HEK293 (cell line): ENCODE data around the gene POU5F1.

Experiments
- CTCF ChIA-PET: fragments of 350-600 bp; formaldehyde crosslinking; extraction: SDS; loops from one replicate; lab custom pipeline; 2021; ENCODE audit warnings: antibody characterized with exemption; lab: Yijun Ruan, JAX
- POLR2A ChIA-PET: fragments of 300-600 bp; formaldehyde crosslinking; extraction: SDS; loops from one replicate; lab custom pipeline; 2020; ENCODE audit warnings: antibody characterized with exemption, inconsistent platforms; lab: Yijun Ruan, JAX
- H3K27ac ChIP-seq: fragments of 200-500 bp; sonication (Bioruptor generic); 2 replicates; pipeline ENCODE4 v1.5.1; 2014; ENCODE audit warnings: low read depth, low read length, control low read depth, inconsistent platforms; ENCODE audit errors: extremely low read depth
- H3K36me3 ChIP-seq, 2 experiments: fragments of 200-500 bp in 1 of 2; sonication (Bioruptor generic) in 1 of 2; 1 replicate in 1 of 2; 2 replicates in 1 of 2; pipeline ENCODE4 v1.5.1; 2014 to 2017; ENCODE audit warnings: inconsistent platforms in 2 of 2, low read length in 2 of 2; ENCODE audit not compliant: control insufficient read depth in 2 of 2, insufficient read depth in 1 of 2
- H3K4me1 ChIP-seq: fragments of 200-500 bp; sonication (Bioruptor generic); 2 replicates; pipeline ENCODE4 v1.5.1; 2014; ENCODE audit warnings: mild to moderate bottlenecking, low read length, inconsistent platforms; ENCODE audit not compliant: control insufficient read depth, insufficient read depth
- H3K4me3 ChIP-seq: 2 replicates; pipeline ENCODE4 v1.5.1; 2011; ENCODE audit warnings: low read depth, mild to moderate bottlenecking, control low read depth, low read length, moderate library complexity
- H3K9me3 ChIP-seq: fragments of 200-500 bp; sonication (Bioruptor generic); 2 replicates; pipeline ENCODE4 v1.5.1; 2014; ENCODE audit warnings: low read depth, low read length, inconsistent platforms; ENCODE audit not compliant: control insufficient read depth, insufficient read depth
- HOXD13 ChIP-seq: sonication (generic); formaldehyde crosslinking; IDR thresholded peaks from 2 replicates; pipeline ENCODE4 v1.8.0; 2022; ENCODE audit warnings: missing genetic modification reagents, borderline replicate concordance
- MYNN ChIP-seq: fragments of 450-650 bp; formaldehyde crosslinking; IDR thresholded peaks from 2 replicates; pipeline ENCODE4 v1.5.1; 2016; ENCODE audit warnings: missing biosample characterization, missing genetic modification characterization, borderline replicate concordance
- TRIM28 ChIP-seq: IDR thresholded peaks from 2 replicates; pipeline ENCODE4 v1.6.1; 2011; ENCODE audit warnings: low read length, control low read depth, borderline replicate concordance
- ZBTB48 ChIP-seq: fragments of 450-650 bp; formaldehyde crosslinking; IDR thresholded peaks from 2 replicates; pipeline ENCODE4 v1.5.1; 2016; ENCODE audit warnings: missing biosample characterization, missing genetic modification characterization
- ZEB2 ChIP-seq: fragments of 450-650 bp; formaldehyde crosslinking; IDR thresholded peaks from 2 replicates; pipeline ENCODE4 v1.5.1; 2016; ENCODE audit warnings: missing biosample characterization, missing genetic modification characterization
- ZIC2 ChIP-seq: fragments of 450-650 bp; formaldehyde crosslinking; IDR thresholded peaks from 2 replicates; pipeline ENCODE4 v1.5.1; 2016; ENCODE audit warnings: missing biosample characterization, missing genetic modification characterization
- ZNF19 ChIP-seq: fragments of 450-650 bp; formaldehyde crosslinking; IDR thresholded peaks from 2 replicates; pipeline ENCODE4; 2016; ENCODE audit warnings: missing biosample characterization, missing genetic modification characterization, low read depth
- ZNF248 ChIP-seq: fragments of 450-650 bp; formaldehyde crosslinking; IDR thresholded peaks from 2 replicates; pipeline ENCODE4 v1.5.1; 2017; ENCODE audit warnings: missing biosample characterization, missing genetic modification characterization
- ZNF366 ChIP-seq: fragments of 450-650 bp; formaldehyde crosslinking; conservative IDR thresholded peaks from 2 replicates; pipeline ENCODE4 v1.5.1; 2016; ENCODE audit warnings: missing biosample characterization, missing genetic modification characterization
- ZNF398 ChIP-seq: fragments of 450-650 bp; formaldehyde crosslinking; IDR thresholded peaks from 2 replicates; pipeline ENCODE4 v1.5.1; 2017; ENCODE audit warnings: missing biosample characterization, missing genetic modification characterization
- ZNF701 ChIP-seq: fragments of 450-650 bp; formaldehyde crosslinking; IDR thresholded peaks from 2 replicates; pipeline ENCODE4 v1.5.1; 2016; ENCODE audit warnings: missing biosample characterization, missing genetic modification characterization
- ZNF837 ChIP-seq: fragments of 450-650 bp; formaldehyde crosslinking; IDR thresholded peaks from 2 replicates; pipeline ENCODE4 v1.5.1; 2016; ENCODE audit warnings: missing biosample characterization, missing genetic modification characterization
- ZSCAN4 ChIP-seq: fragments of 450-650 bp; formaldehyde crosslinking; IDR thresholded peaks from 2 replicates; pipeline ENCODE4 v1.5.1; 2017; ENCODE audit warnings: missing biosample characterization, missing genetic modification characterization
- TF ChIP-seq, protein P1 (sequence below): fragments of 450-650 bp; formaldehyde crosslinking; IDR thresholded peaks from 2 replicates; pipeline ENCODE4 v1.5.1; 2016; ENCODE audit warnings: missing biosample characterization, missing genetic modification characterization
- TF ChIP-seq, protein P2 (sequence below): fragments of 450-650 bp; formaldehyde crosslinking; IDR thresholded peaks from 2 replicates; pipeline ENCODE4; 2016; ENCODE audit warnings: missing biosample characterization, missing genetic modification characterization
- TF ChIP-seq, protein P3 (sequence below): fragments of 450-650 bp; IDR thresholded peaks from 2 replicates; pipeline ENCODE4 v1.5.1; 2018; ENCODE audit warnings: missing biosample characterization, missing genetic modification characterization
- TF ChIP-seq, protein P4 (sequence below): fragments of 450-650 bp; formaldehyde crosslinking; IDR thresholded peaks from 2 replicates; pipeline ENCODE4 v1.5.1; 2016; ENCODE audit warnings: missing biosample characterization, missing genetic modification characterization
- TF ChIP-seq, protein P5 (sequence below): fragments of 450-650 bp; formaldehyde crosslinking; IDR thresholded peaks from 2 replicates; pipeline ENCODE4 v1.5.1; 2017; ENCODE audit warnings: missing biosample characterization, mild to moderate bottlenecking, missing genetic modification characterization, moderate library complexity

POU5F1 gene

DNA sequence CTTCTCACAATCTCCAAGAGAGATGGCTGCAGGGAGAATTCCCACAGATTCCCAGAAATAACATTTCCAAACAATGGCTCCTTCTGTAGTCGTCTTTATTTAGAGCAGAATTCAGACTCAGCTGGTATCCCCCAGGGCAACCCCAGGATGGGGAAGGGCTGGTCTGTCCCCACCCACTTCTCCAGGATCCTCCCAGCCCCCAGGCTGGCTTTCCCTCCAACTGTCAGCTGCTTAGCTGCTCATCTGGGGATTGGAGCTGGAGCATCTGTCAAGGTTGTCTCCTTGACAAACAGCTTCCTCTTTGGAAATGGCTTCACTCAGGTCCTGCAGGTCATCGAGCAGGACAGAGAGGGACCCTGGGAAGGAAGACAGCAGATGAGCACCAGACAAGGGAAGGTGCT, 28.1 kb downstream of the POU5F1 start:
- POLR2A ChIA-PET = interaction anchor here (0.9 kb wide), 1 partner anchor 12 kb away, joined by 6 read pairs; no protein-coding TSS in a partner anchor
- CTCF ChIA-PET = interaction anchor here (0.9 to 7.7 kb wide), 3 partner anchors 15 to 54 kb away, joined by 3 to 49 read pairs (median 7); partner anchors contain the start of gene TCF19
- Histone ChIP-seq H3K27ac (no peak overlapping the region), H3K4me1 (no peaks in the 10 kb centered on the region)
- TF ChIP-seq, protein P1, sequence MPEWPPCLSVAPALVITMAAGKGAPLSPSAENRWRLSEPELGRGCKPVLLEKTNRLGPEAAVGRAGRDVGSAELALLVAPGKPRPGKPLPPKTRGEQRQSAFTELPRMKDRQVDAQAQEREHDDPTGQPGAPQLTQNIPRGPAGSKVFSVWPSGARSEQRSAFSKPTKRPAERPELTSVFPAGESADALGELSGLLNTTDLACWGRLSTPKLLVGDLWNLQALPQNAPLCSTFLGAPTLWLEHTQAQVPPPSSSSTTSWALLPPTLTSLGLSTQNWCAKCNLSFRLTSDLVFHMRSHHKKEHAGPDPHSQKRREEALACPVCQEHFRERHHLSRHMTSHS (tag by site-specific recombination) = no peak
- TF ChIP-seq, protein P2, sequence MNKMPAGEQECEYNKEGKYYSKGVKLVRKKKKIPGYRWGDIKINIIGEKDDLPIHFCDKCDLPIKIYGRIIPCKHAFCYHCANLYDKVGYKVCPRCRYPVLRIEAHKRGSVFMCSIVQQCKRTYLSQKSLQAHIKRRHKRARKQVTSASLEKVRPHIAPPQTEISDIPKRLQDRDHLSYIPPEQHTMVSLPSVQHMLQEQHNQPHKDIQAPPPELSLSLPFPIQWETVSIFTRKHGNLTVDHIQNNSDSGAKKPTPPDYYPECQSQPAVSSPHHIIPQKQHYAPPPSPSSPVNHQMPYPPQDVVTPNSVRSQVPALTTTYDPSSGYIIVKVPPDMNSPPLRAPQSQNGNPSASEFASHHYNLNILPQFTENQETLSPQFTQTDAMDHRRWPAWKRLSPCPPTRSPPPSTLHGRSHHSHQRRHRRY = no peak
- TF ChIP-seq ZNF248 (tag by site-specific recombination) = no peak
- TF ChIP-seq ZNF837 (tag by site-specific recombination) = no peak
- TF ChIP-seq TRIM28 = no peak
- no peak for TF ChIP-seq ZBTB48 (tag by site-specific recombination)
- TF ChIP-seq ZNF366 (tag by site-specific recombination) = no peak
- TF ChIP-seq ZSCAN4 (tag by site-specific recombination) = no peak
- no peak for TF ChIP-seq ZNF398 (tag by site-specific recombination)
- TF ChIP-seq HOXD13 (CRISPR knock-in tag) = no peak
- no peak for TF ChIP-seq ZEB2
- TF ChIP-seq ZNF701 = no peak
- TF ChIP-seq, protein P3, sequence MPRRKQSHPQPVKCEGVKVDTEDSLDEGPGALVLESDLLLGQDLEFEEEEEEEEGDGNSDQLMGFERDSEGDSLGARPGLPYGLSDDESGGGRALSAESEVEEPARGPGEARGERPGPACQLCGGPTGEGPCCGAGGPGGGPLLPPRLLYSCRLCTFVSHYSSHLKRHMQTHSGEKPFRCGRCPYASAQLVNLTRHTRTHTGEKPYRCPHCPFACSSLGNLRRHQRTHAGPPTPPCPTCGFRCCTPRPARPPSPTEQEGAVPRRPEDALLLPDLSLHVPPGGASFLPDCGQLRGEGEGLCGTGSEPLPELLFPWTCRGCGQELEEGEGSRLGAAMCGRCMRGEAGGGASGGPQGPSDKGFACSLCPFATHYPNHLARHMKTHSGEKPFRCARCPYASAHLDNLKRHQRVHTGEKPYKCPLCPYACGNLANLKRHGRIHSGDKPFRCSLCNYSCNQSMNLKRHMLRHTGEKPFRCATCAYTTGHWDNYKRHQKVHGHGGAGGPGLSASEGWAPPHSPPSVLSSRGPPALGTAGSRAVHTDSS (tag by site-specific recombination) = no peak
- TF ChIP-seq, protein P4, sequence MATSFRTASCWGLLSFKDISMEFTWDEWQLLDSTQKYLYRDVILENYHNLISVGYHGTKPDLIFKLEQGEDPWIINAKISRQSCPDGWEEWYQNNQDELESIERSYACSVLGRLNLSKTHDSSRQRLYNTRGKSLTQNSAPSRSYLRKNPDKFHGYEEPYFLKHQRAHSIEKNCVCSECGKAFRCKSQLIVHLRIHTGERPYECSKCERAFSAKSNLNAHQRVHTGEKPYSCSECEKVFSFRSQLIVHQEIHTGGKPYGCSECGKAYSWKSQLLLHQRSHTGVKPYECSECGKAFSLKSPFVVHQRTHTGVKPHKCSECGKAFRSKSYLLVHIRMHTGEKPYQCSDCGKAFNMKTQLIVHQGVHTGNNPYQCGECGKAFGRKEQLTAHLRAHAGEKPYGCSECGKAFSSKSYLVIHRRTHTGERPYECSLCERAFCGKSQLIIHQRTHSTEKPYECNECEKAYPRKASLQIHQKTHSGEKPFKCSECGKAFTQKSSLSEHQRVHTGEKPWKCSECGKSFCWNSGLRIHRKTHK (tag by site-specific recombination) = no peak
- TF ChIP-seq, protein P5, sequence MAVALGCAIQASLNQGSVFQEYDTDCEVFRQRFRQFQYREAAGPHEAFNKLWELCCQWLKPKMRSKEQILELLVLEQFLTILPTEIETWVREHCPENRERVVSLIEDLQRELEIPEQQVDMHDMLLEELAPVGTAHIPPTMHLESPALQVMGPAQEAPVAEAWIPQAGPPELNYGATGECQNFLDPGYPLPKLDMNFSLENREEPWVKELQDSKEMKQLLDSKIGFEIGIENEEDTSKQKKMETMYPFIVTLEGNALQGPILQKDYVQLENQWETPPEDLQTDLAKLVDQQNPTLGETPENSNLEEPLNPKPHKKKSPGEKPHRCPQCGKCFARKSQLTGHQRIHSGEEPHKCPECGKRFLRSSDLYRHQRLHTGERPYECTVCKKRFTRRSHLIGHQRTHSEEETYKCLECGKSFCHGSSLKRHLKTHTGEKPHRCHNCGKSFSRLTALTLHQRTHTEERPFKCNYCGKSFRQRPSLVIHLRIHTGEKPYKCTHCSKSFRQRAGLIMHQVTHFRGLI (tag by site-specific recombination) = no peak
- no peak for TF ChIP-seq ZNF19
- no peak for TF ChIP-seq MYNN (tag by site-specific recombination)
- TF ChIP-seq ZIC2 = no peak
- TF ChIP-seq, all 188 proteins: peak for 0
- Histone ChIP-seq H3K36me3 (peaks cover 11 to 47% of the 10 kb centered on the region in 2 experiments; a peak in 2 of 3 replicates), H3K9me3 (no peaks in the 10 kb centered on the region), H3K4me3 (no peak overlapping the region)
